ENCODE measurements around the gene SERPINB2.
"Not testable (repeated sequence)": the region's sequence is repeated elsewhere in the genome, so short reads cannot be mapped to it uniquely, and the experiment has no call there.

SERPINB2 gene

DNA sequence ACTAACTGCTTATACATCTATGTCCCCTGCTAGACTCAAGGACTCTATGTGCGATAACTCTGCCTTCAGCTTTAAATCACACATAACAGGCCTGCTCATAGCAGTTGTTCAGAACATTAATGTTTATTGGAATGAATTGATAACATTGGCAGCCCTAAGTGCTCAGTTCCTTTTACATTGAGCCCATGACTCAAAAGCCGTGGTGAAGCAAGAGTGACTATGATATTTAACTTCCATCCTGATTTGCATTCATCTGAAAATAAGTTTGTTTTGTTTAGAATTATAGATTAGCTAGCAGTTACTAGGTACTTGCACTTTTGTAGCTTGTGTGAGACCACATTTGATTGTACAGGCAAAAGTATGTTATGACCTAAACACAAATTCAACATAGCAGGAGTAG, 34.5 kb downstream of the SERPINB2 start:
- H3K4me3 ChIP-seq (ENCODE audit: control insufficient read depth, low read depth, low read length), result no peak overlapping the region
- TF ChIP-seq, protein P1, sequence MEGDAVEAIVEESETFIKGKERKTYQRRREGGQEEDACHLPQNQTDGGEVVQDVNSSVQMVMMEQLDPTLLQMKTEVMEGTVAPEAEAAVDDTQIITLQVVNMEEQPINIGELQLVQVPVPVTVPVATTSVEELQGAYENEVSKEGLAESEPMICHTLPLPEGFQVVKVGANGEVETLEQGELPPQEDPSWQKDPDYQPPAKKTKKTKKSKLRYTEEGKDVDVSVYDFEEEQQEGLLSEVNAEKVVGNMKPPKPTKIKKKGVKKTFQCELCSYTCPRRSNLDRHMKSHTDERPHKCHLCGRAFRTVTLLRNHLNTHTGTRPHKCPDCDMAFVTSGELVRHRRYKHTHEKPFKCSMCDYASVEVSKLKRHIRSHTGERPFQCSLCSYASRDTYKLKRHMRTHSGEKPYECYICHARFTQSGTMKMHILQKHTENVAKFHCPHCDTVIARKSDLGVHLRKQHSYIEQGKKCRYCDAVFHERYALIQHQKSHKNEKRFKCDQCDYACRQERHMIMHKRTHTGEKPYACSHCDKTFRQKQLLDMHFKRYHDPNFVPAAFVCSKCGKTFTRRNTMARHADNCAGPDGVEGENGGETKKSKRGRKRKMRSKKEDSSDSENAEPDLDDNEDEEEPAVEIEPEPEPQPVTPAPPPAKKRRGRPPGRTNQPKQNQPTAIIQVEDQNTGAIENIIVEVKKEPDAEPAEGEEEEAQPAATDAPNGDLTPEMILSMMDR (conservative IDR thresholded peaks at IDR 0.05; ENCODE audit: control insufficient read depth, insufficient read depth, low read depth, low read length), result no peak
- no peak for DNase-seq (ENCODE audit: low read depth)

GRCh38 chr18:63924551-63924950, 37.0 kb downstream of the SERPINB2 start:
- TF ChIP-seq, protein P1 (conservative IDR thresholded peaks at IDR 0.05; ENCODE audit: control insufficient read depth, insufficient read depth, low read depth, low read length), result no peak
- DNase-seq (ENCODE audit: low read depth), result no peak

DNA sequence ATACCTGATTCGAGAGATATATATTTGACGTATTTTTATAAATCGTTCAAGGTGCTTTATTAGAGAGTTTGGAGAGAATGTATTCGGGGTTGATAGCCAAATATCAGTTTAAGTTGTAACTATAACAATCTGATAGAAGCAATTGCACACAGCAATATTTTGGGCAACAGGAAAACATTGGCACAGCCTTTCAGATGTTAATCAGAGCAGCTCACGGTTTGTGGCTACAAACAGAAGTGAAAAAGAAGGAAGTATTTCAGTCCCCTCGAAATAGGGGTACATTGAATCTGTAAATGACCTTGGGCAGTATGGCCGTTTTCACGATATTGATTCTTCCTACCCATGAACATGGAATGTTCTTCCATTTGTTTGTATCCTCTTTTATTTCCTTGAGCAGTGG, 40.8 kb downstream of the SERPINB2 start:
- no peak overlapping the region for H3K4me3 ChIP-seq (ENCODE audit: control insufficient read depth, low read depth, low read length)
- TF ChIP-seq, protein P1 (conservative IDR thresholded peaks at IDR 0.05; ENCODE audit: control insufficient read depth, insufficient read depth, low read depth, low read length), result no peak
- no peak for DNase-seq (ENCODE audit: low read depth)

More at GRCh38 chr18:63924551-63924950, 37.0 kb downstream of the SERPINB2 start:
- no peak overlapping the region for H3K4me3 ChIP-seq (ENCODE audit: control insufficient read depth, low read depth, low read length)

DNA sequence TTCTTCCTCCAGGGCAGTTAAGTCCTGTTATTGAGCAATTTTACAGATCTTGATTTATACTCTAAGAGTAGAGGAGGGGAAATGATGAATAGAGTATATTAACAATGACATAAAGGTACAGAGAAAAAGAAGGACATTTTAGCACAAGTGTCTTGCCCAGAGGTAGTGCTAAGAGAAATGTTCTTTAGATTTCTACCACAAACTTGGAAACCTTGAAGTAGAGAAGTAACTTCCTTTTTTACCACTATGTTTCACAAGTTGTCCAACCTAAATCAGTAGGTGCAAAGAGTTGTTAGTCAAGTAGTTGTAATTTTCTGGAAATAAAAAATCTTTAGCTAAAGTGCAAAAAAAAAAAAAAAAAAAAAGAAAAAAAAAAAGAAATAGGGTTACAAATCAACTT, 41.9 kb downstream of the SERPINB2 start:
- H3K4me3 ChIP-seq (ENCODE audit: control insufficient read depth, low read depth, low read length); DNase-seq (ENCODE audit: low read depth): not testable (repeated sequence)

DNA sequence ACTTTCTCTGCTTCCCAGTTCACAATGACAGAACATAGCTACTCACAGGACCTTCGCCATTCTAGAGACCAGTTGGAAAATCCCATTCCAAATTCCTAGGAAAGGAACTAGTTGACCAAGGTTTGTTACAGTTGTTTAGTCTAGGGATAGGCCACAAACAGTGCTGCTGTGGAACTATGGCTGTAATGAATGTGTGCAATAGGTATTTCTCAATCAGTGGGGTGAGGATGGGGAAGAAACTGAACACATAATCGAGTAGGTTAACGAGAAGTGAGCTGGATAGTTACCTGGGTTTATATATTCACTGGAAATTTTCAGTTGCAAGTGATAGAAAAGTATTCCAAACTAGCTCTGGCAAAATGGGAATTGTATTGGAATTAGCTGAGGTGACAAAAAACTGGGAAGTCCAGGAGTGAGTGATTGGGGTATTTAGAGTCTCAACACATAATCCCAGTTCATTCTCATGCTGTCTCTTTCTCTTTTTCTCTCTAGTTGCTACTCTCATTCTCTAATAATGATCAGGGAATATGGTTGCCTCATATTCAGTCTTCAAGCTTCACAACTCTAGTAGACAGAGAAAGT, 43.4 kb downstream of the SERPINB2 start:
- TF ChIP-seq, protein P1 (conservative IDR thresholded peaks at IDR 0.05; ENCODE audit: control insufficient read depth, insufficient read depth, low read depth, low read length), result no peak
- no peak for DNase-seq (ENCODE audit: low read depth)
- no peak overlapping the region for H3K4me3 ChIP-seq (ENCODE audit: control insufficient read depth, low read depth, low read length)

DNA sequence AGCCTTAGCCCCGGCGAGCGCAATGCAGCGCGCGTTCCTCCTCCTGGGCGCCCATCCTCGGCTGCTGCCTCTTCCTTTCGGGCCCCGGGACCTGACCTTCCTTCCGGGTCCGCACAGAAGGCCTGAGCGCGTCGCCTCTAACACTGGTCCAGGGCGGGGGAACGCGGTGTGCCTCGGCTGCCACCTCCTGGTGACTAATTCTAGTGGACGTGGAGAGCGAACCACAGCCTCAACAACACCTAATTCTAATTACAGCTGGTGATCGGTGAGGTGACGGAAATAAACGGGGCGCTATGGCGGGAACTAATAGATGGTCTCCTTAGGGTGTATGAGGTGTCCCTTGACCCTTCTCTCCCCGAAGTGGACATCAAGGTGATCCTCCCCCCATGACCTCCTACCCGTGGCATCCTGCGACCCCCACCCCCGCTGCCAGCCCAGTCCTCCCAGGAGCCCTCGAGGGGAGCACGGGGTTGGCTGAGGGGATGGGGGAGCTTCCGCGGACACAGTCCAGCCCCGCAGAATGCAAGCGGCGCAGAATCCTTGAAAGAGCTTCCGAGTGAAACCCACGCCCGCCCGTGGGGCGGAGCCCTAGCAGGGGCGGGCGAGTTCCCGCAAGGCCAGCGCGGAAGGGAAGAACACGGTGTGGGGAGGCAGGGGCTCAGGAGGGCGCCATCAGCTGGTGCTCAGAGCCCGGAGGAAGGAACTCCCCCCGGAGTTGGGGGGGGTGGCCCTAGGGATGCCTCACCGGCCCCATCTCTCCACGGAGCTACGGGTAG, 48.8 kb downstream of the SERPINB2 start:
- peak overlapping the region; percentile 60 for H3K4me3 ChIP-seq (ENCODE audit: control insufficient read depth, low read depth, low read length)
- TF ChIP-seq, protein P1 (conservative IDR thresholded peaks at IDR 0.05; ENCODE audit: control insufficient read depth, insufficient read depth, low read depth, low read length), result peak; percentile 57
- peak; percentile 68 for DNase-seq (ENCODE audit: low read depth)

GRCh38 chr18:63936932-63937393, 49.5 kb downstream of the SERPINB2 start:
- DNase-seq (ENCODE audit: low read depth), result no peak
- peak overlapping the region; percentile 60 for H3K4me3 ChIP-seq (ENCODE audit: control insufficient read depth, low read depth, low read length)
- TF ChIP-seq, protein P1 (conservative IDR thresholded peaks at IDR 0.05; ENCODE audit: control insufficient read depth, insufficient read depth, low read depth, low read length), result no peak
